Mammary epithelial cell (primary cell): ENCODE results near the gene SLC8A3.

ENCODE experiments used
- CTCF ChIP-seq, 2 donors: IDR thresholded peaks in 1 of 2; conservative IDR thresholded peaks in 1 of 2; 2 replicates each; pipeline ENCODE4 v1.5.1; 2011 to 2012; ENCODE audit warnings: inconsistent platforms in 2 of 2, low read length in 2 of 2, mild to moderate bottlenecking in 2 of 2, control low read depth in 1 of 2, low read depth in 1 of 2; ENCODE audit not compliant: insufficient read depth in 1 of 2; ENCODE audit errors: extremely low read depth in 1 of 2
- EZH2 ChIP-seq: IDR thresholded peaks from 2 replicates; pipeline ENCODE4 v1.6.1; 2012; ENCODE audit warnings: low read length, inconsistent platforms, borderline replicate concordance

GRCh38 chr14:70011708-70012107, 177.0 kb downstream of the SLC8A3 start:
- TF ChIP-seq CTCF (conservative IDR thresholded peaks at IDR 0.05 in 1 of 2, IDR thresholded peaks at IDR 0.05 in 1 of 2; ENCODE audit: extremely low read depth in 1 of 2, insufficient read depth in 1 of 2, low read depth in 1 of 2, low read length in 2 of 2) (no peak), EZH2 (no peak)
